HepG2 (cell line): ENCODE data around the gene HAUS5. TPM values are rescaled to one million over a fixed set of nuclear protein-coding genes. Genes with fewer than 3 reads are reported as not detected.

Source experiments
- ATF7-NPFF ChIP-seq: sonication (generic); formaldehyde crosslinking; IDR thresholded peaks from 2 replicates; pipeline ENCODE4 v1.8.1; 2023; ENCODE audit warnings: mild to moderate bottlenecking, low read depth, missing genetic modification reagents, moderate library complexity
- BHLHE40 ChIP-seq: IDR thresholded peaks from 2 replicates; pipeline ENCODE4 v1.6.1; 2011; ENCODE audit warnings: low read length, improper control_type of control experiment
- CBX5 ChIP-seq: sonication (generic); formaldehyde crosslinking; IDR thresholded peaks from 2 replicates; pipeline ENCODE4 v1.4.0; 2020; ENCODE audit warnings: missing genetic modification reagents, borderline replicate concordance
- CHCHD3 ChIP-seq: sonication (generic); formaldehyde crosslinking; IDR thresholded peaks from 2 replicates; pipeline ENCODE4 v1.8.0; 2022; ENCODE audit warnings: mild to moderate bottlenecking, missing genetic modification reagents, moderate library complexity
- CHD4 ChIP-seq: fragments of 200-600 bp; sonication (generic); IDR thresholded peaks from 2 replicates; pipeline ENCODE4 v1.7.0; 2017; ENCODE audit warnings: mild to moderate bottlenecking, low read length, borderline replicate concordance
- GABPB1 ChIP-seq: IDR thresholded peaks from 2 replicates; pipeline ENCODE4 v1.6.1; 2016; ENCODE audit warnings: mild to moderate bottlenecking, missing genetic modification reagents, moderate library complexity, missing compliant biosample characterization
- GATA4 ChIP-seq: sonication (generic); IDR thresholded peaks from 2 replicates; pipeline ENCODE4 v1.6.1; 2016; ENCODE audit warnings: antibody characterized with exemption, low read depth, borderline replicate concordance
- HHEX ChIP-seq: IDR thresholded peaks from 2 replicates; pipeline ENCODE4 v1.6.1; 2016; ENCODE audit warnings: control low read depth
- HIVEP1 ChIP-seq: sonication (generic); formaldehyde crosslinking; IDR thresholded peaks from 2 replicates; pipeline ENCODE4 v1.4.0; 2020; ENCODE audit warnings: mild to moderate bottlenecking, missing genetic modification reagents
- ISL2 ChIP-seq: sonication (generic); formaldehyde crosslinking; IDR thresholded peaks from 2 replicates; pipeline ENCODE4 v1.5.0; 2020; ENCODE audit warnings: missing genetic modification reagents
- MTF2 ChIP-seq: sonication (generic); formaldehyde crosslinking; IDR thresholded peaks from 2 replicates; pipeline ENCODE4 v1.5.0; 2020; ENCODE audit warnings: missing genetic modification reagents, borderline replicate concordance
- NCOA5 ChIP-seq: sonication (generic); formaldehyde crosslinking; IDR thresholded peaks from 2 replicates; pipeline ENCODE4 v1.4.0; 2020; ENCODE audit warnings: missing genetic modification reagents
- PHF20 ChIP-seq: sonication (generic); formaldehyde crosslinking; IDR thresholded peaks from 2 replicates; pipeline ENCODE4 v1.5.0; 2020; ENCODE audit warnings: mild to moderate bottlenecking, missing genetic modification reagents
- RFXANK ChIP-seq: IDR thresholded peaks from 2 replicates; pipeline ENCODE4 v1.6.1; 2016
- SALL1 ChIP-seq: sonication (generic); formaldehyde crosslinking; IDR thresholded peaks from 2 replicates; pipeline ENCODE4 v1.8.0; 2022; ENCODE audit warnings: mild to moderate bottlenecking, missing genetic modification reagents
- SPEN ChIP-seq: sonication (generic); formaldehyde crosslinking; IDR thresholded peaks from 2 replicates; pipeline ENCODE4 v1.5.1; 2020; ENCODE audit warnings: low read depth, mild to moderate bottlenecking, missing genetic modification reagents
- ZBTB3 ChIP-seq: sonication (generic); formaldehyde crosslinking; IDR thresholded peaks from 2 replicates; pipeline ENCODE4 v1.4.0; 2020; ENCODE audit warnings: low read depth, mild to moderate bottlenecking, moderate library complexity, missing genetic modification reagents, borderline replicate concordance
- ZFP90 ChIP-seq: sonication (generic); formaldehyde crosslinking; IDR thresholded peaks from 2 replicates; pipeline ENCODE4 v1.8.0; 2022; ENCODE audit warnings: missing genetic modification reagents, mild to moderate bottlenecking, inconsistent platforms, borderline replicate concordance
- ZFY ChIP-seq: sonication (generic); formaldehyde crosslinking; IDR thresholded peaks from 2 replicates; pipeline ENCODE4 v1.4.0; 2020; ENCODE audit warnings: missing genetic modification reagents
- ZKSCAN1 ChIP-seq: fragments of 150-350 bp; IDR thresholded peaks from 2 replicates; pipeline ENCODE4 v1.6.1; 2014; ENCODE audit warnings: low read length
- ZKSCAN8 ChIP-seq: IDR thresholded peaks from 2 replicates; pipeline ENCODE4 v1.6.1; 2016; ENCODE audit warnings: borderline replicate concordance, missing genetic modification reagents, missing compliant biosample characterization
- ZNF567 ChIP-seq: sonication (generic); formaldehyde crosslinking; IDR thresholded peaks from 2 replicates; pipeline ENCODE4 v1.8.1; 2023; ENCODE audit warnings: mild to moderate bottlenecking, missing genetic modification reagents, borderline replicate concordance
- ZNF850 ChIP-seq: sonication (generic); formaldehyde crosslinking; conservative IDR thresholded peaks from 2 replicates; pipeline ENCODE4 v1.9.0; 2021; ENCODE audit warnings: mild to moderate bottlenecking, missing genetic modification reagents
- ZSCAN5A ChIP-seq: sonication (generic); formaldehyde crosslinking; IDR thresholded peaks from 2 replicates; pipeline ENCODE4 v1.8.0; 2022; ENCODE audit warnings: mild to moderate bottlenecking, missing genetic modification reagents, borderline replicate concordance
- polyA plus RNA-seq, 8 experiments: library from polyadenylated mRNA; depleted of rRNA in 3 of 8; stranded (reverse) in 7 of 8; unstranded in 1 of 8; fragments of >200 nt; fragmentation: Illumina TruSeq in 4 of 8; extraction: Trizol in 4 of 8; gene quantifications; 2 replicates each; pipeline versions ENCODE4 v1.2.1 to v1.2.3, GENCODE V29; 2011 to 2016; ENCODE audit warnings: low read depth in 4 of 8, missing spikeins in 1 of 8, mixed read lengths in 1 of 8; ENCODE audit not compliant: insufficient read depth in 1 of 8
- total RNA-seq, 5 experiments: library from RNA; depleted of rRNA; stranded (reverse); fragments of >200 nt; fragmentation: Illumina TruSeq; extraction: Trizol; gene quantifications; 2 replicates each; pipeline ENCODE4 v1.2.3, GENCODE V29; 2016; ENCODE audit warnings: low read depth in 1 of 5
- TF ChIP-seq, protein P1 (sequence below): sonication (generic); formaldehyde crosslinking; IDR thresholded peaks from 2 replicates; pipeline ENCODE4 v1.4.0; 2020; ENCODE audit warnings: missing genetic modification reagents, low read depth, mild to moderate bottlenecking, borderline replicate concordance
- TF ChIP-seq, protein P2 (sequence below): sonication (generic); formaldehyde crosslinking; IDR thresholded peaks from 2 replicates; pipeline ENCODE4 v1.4.0; 2020; ENCODE audit warnings: mild to moderate bottlenecking, missing genetic modification reagents
- TF ChIP-seq, protein P3 (sequence below): sonication (generic); formaldehyde crosslinking; IDR thresholded peaks from 2 replicates; pipeline ENCODE4 v1.8.1; 2023; ENCODE audit warnings: mild to moderate bottlenecking, missing genetic modification reagents

HAUS5 gene
- total and polyA plus RNA-seq, 2 of the 13 experiments (the other 11 are each of a cell fraction or from before 2014, with no cell fraction given) = 10.3 to 17.7 TPM

- TF ChIP-seq, protein P1, sequence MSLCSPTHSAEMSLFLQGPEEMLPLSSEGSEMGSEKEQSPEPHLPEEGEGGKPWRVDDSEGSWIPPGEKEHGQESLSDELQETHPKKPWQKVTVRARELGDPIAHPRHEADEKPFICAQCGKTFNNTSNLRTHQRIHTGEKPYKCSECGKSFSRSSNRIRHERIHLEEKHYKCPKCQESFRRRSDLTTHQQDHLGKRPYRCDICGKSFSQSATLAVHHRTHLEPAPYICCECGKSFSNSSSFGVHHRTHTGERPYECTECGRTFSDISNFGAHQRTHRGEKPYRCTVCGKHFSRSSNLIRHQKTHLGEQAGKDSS (CRISPR knock-in tag) = peak; percentile 22; the same call in 1 of the 2 replicates
- TF ChIP-seq PHF20 (CRISPR knock-in tag) = peak; percentile 99
- no peak for TF ChIP-seq ATF7-NPFF (CRISPR knock-in tag)
- peak; percentile 70 for TF ChIP-seq SALL1
- TF ChIP-seq GABPB1 (CRISPR knock-in tag) = peak; percentile 91
- TF ChIP-seq, protein P2, sequence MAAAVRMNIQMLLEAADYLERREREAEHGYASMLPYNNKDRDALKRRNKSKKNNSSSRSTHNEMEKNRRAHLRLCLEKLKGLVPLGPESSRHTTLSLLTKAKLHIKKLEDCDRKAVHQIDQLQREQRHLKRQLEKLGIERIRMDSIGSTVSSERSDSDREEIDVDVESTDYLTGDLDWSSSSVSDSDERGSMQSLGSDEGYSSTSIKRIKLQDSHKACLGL = no peak
- TF ChIP-seq ZSCAN5A (CRISPR knock-in tag) = peak; percentile 24; the same call in 1 of the 2 replicates
- no peak for TF ChIP-seq CHD4
- TF ChIP-seq ZBTB3 = no peak
- no peak for TF ChIP-seq ZKSCAN8 (CRISPR knock-in tag)
- TF ChIP-seq ZKSCAN1 = peak; percentile 85
- TF ChIP-seq HIVEP1 (CRISPR knock-in tag) = peak; percentile 77; the same call in 1 of the 2 replicates
- no peak for TF ChIP-seq NCOA5 (CRISPR knock-in tag)
- TF ChIP-seq SPEN (CRISPR knock-in tag) = peak; percentile 97
- peak; percentile 96 for TF ChIP-seq RFXANK (CRISPR knock-in tag)
- peak; percentile 44; the same call in 1 of the 2 replicates for TF ChIP-seq HHEX (CRISPR knock-in tag)
- peak; percentile 48; the same call in 1 of the 2 replicates for TF ChIP-seq ISL2 (CRISPR knock-in tag)
- no peak for TF ChIP-seq ZNF850
- no peak for TF ChIP-seq CHCHD3 (CRISPR knock-in tag)
- TF ChIP-seq BHLHE40 = no peak
- TF ChIP-seq ZFP90 = peak; percentile 75
- no peak for TF ChIP-seq GATA4
- peak; percentile 73; the same call in 1 of the 2 replicates for TF ChIP-seq CBX5 (CRISPR knock-in tag)
- TF ChIP-seq, protein P3, sequence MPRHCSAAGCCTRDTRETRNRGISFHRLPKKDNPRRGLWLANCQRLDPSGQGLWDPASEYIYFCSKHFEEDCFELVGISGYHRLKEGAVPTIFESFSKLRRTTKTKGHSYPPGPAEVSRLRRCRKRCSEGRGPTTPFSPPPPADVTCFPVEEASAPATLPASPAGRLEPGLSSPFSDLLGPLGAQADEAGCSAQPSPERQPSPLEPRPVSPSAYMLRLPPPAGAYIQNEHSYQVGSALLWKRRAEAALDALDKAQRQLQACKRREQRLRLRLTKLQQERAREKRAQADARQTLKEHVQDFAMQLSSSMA = peak; percentile 18; the same call in 1 of the 2 replicates
- no peak for TF ChIP-seq MTF2 (CRISPR knock-in tag)
- peak; percentile 79 for TF ChIP-seq ZFY (CRISPR knock-in tag)
- no peak for TF ChIP-seq ZNF567 (CRISPR knock-in tag)
Observed at GRCh38 chr19:35628565-35629331, 16.2 kb downstream of the HAUS5 start, which contains the start of gene RBM42 (continued).
